NCI-H2171 (cell line): Measurements from ENCODE around the gene AMPD2.

Experiments used
- DNase-seq: peaks from one replicate; lab custom pipeline; 2025; lab: John Stamatoyannopoulos, UW

AMPD2 gene

DNA sequence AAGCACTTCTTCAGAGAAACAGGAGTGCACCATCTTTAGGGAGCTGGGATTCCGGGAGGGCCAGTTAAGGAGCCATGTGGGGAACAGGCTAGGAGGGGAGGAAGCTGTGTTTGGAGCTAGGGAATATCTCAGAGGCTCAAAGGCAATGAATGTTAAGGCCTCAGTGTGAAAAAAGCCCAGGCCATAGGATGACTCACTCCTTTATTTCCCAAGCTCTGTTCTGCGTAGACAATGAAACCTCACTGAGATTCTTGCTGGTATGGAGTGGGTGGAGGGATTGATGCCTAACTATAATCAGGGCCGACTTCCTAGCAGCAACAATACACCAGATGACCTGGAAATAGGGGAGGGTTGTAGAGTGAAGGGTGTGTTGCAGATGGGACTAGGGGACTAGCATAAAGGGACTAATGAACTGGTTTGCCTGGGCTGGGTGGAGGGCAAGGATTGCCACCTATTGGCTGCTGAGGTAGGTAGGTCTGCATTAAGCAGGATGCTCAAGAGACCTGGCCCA lies 2.3 kb upstream of the AMPD2 start:
- no peak for DNase-seq

DNA sequence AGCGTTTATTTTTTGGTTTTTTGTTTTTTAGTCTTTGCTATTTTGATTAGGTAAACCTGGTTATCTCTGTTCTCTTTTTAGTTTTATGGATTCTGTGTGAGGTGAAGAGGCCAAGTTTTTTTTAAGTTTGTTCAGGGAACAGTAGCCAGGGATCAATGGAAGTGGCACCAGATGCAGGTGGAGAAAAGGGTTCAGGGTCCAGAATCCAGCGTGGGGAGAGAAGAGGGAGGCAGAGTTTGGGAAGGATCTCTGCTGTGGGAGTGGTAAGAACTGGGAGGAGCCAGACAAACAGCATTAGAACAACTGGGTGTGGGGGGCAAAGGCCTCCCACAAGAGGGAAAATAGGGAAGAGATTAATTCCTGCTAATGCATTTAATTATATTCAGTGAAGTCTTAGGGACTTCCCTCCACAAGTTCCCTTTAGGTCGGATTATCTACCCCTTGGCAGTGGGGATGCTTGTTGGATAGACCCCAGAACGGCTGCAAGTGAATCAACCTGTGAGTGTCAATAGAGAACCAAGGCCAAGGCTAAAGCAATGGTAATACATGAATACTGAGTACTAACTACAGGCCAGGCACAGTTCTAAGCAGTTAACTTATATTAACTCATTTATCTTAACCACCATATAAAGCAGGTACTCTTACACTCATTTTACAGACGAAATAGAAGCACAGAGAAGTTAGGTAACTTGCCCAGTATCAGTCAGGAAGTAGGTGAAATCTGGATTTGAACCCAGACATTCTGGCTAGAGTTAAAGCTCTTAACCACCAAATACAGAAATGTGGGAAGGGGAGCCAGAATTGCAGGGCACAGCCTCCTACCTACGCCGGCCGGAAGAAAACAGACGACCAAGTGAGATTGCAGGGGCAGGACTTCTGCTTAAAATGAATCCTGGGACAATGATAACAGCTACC lies 719 bp upstream of the AMPD2 start:
- DNase-seq = no peak

DNA sequence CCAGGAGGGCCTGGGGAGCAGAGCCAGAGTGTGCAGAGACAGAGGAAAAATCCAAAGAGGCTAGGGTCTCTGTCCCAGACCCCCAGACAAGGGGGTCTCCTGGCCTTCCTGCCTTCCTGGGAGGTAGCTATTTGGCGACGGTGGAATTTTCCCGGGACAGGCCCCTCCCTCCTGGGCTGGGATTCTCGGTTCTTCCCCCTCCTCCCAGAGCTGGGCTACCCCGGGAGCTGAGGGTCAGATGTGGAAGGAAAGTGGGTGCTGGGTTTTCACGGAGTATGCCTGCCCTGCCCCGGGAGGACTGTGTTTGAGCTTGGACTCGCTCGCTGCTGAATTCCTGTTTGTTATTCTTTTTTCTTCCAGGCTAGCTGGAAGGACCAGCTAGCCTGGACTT lies 759 bp downstream of the AMPD2 start:
- DNase-seq = no peak

DNA sequence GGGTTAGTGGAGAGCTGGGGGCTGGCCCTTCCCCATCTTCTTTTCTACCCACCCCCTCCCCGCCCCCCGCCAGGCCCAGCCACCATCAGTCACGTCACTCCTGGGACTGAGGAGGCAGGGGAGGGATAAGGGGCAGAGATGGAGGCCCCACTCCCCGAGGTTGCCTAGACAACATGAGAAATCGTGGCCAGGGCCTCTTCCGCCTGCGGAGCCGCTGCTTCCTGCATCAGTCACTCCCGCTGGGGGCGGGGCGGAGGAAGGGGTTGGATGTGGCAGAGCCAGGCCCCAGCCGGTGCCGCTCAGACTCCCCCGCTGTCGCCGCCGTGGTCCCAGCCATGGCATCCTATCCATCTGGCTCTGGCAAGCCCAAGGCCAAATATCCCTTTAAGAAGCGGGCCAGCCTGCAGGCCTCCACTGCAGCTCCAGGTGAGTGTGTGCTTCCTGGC lies 1.2 kb downstream of the AMPD2 start:
- peak; percentile 92 for DNase-seq

DNA sequence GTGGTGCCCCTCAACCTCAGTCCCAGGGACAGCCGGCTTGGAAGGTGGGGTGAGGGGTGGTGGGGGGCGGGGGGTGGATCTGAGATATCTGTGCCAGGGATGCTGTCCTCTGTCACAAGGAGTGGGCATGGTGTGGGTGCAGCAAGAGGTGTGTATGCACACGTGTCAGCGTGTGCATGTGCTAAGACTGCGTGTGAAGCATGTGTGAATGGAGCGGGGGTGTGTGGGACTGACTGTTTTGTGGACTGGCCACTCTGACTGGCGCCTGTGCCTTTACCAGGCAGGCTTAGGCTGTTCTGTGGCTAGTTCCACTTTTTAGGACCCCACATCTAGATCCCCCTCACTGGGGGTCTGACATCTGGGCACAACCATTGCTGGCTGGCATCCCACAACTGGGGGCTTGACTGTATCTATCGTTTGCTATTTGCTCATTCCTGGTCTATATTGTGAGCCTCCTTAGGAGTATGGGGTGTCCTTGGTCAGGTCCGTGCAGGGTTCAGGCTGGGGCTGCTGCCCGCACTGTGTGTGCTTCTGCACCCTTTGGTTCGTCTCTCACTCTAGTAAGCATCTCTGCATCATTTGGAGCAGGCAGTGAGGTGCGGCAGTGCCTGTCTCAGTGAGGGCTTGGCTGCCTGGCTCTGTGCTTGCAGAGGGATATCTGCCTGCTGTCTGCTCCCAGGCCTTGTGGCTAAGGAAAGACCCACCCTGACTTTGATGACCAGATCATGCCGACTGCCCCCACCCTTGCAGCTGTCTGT lies 1.9 kb downstream of the AMPD2 start:
- DNase-seq = no peak

DNA sequence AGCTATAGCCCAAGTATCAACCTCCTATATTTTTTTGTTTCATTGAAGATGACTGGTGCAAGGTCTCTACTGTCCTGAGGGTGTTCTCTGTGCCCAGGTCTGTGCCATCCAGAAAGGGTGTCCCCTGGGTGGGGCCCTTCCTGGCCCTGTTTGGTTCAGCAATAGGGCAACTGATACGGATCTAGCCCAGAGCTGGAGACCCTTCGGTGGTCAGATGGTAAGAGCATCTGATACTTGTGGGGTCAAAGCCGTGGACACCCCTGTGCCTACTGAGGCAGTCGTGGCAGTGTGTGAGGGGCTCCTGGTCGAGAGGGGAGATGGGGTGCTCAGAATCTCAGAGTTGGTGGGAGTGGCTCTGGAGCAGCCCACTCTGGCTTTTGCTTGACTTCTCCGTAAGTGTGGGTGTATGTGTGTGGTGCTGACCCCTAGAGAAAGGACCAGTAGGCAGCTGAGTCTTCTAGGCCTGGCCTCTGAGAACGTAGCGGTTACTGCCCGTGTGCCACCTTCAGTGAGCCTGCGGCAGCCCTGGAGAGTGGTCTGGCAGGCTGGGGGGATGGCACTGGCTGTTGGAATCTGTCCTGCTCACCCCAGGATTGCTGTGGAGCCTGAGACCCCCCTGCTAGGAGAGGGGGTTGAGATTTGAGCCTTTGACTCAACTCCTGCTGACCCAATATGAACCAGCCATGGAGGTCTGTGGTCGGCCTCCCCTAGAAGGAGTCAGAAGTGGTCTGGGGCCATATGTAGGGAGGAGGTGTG lies 2.7 kb downstream of the AMPD2 start:
- DNase-seq = no peak

DNA sequence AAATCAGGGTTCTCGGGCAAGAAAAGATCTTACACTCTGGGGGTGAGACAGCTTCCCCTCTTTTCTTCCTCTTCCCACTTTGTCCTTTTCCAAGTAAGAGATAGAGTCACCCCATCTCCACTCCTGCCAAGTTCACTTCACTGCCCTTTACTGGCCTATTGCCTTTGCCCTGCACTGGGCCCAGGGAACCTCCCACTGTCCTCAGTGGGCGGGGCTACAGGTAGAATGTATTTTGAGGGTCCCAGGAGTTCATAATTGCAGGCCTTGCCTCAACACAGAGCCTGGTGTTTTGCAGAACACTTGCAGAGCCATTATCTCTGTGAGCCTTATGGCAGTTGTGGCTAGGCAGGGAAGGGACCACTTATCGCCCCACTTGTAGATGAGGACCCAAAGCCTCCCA lies 3.3 kb downstream of the AMPD2 start:
- no peak for DNase-seq

DNA sequence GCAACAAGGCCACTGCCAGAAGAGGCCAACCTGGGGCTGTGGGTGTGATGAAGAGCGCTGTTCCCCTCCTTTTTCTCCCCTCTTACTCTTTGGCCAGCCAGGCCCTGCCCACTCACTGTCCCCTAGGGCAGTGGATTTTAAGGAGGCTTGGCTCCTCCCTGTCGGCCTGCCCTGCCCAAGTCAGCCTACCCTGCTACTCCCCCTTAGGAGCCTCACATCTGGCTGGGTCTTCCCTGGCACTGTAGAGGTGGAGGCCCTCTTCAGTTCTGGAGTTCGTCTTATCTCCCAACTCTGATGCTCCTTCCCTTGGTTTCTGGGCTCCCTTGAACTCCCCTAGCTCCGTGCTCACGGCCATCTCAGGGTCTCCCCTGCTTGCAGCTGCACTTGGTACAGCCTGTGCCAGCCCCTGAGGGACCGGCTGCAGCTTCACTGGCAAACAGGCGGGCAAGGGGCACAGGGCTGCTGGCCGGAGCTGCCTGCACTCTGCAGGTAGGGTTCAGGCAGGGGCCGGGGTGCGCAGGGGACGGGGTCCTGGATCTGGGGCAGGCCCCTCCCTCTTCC lies 4.0 kb downstream of the AMPD2 start:
- DNase-seq = no peak

DNA sequence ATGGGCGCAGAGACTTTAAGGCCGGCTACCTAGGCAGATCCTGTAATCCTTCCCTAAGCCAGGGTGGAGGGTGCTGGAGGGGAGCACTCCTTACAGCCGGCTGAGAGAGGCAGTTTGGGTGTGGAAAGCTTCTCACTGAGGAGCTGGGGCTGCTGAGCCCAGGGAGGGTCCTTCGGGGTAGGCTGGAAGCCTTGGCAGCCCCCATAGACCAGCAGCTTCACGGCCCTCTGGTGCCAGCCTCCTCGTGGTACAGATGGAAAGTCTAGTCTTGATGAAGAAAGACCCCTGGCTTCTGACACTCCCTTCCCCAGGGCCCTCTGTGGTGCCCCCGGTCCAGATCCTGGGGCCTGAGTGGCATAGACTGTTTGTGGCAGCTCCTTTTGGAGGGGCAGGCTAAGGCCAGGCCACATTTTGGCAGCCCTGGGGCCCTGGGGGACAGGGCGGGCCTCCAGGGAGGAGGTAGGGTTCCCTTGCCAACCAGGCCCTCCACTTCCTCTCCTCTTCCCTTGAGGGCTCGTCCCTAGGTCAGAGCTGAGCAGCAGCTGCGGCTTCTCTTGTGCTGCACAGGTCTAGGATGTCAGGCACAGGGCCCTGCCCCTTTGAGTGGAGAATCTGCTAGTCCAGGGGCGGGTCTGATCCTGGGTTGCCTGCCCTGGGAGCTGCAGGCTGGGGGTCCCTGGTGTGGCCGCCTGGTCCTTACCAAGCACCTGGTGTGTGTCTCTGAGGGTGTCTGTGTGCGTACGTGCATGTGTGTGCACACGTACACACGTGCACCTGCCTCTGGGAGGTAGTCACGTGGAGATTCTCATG lies 4.8 kb downstream of the AMPD2 start:
- DNase-seq = peak; percentile 30

DNA sequence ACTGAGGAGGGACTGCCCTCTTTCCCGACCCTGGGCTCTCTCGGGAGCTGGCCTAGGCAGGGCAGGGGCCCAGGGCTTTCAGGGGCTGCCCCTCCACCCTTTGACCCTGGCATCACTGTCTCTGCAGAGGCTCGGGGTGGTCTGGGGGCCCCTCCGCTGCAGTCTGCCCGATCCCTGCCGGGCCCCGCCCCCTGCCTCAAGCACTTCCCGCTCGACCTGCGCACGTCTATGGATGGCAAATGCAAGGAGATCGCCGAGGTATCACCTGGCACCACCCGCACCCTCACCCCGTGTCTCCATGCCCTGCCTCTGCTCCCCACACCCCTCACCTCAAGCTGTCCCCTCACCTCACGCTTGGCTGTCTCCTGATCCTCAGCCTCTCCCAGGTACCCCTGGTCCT lies 5.5 kb downstream of the AMPD2 start:
- no peak for DNase-seq

DNA sequence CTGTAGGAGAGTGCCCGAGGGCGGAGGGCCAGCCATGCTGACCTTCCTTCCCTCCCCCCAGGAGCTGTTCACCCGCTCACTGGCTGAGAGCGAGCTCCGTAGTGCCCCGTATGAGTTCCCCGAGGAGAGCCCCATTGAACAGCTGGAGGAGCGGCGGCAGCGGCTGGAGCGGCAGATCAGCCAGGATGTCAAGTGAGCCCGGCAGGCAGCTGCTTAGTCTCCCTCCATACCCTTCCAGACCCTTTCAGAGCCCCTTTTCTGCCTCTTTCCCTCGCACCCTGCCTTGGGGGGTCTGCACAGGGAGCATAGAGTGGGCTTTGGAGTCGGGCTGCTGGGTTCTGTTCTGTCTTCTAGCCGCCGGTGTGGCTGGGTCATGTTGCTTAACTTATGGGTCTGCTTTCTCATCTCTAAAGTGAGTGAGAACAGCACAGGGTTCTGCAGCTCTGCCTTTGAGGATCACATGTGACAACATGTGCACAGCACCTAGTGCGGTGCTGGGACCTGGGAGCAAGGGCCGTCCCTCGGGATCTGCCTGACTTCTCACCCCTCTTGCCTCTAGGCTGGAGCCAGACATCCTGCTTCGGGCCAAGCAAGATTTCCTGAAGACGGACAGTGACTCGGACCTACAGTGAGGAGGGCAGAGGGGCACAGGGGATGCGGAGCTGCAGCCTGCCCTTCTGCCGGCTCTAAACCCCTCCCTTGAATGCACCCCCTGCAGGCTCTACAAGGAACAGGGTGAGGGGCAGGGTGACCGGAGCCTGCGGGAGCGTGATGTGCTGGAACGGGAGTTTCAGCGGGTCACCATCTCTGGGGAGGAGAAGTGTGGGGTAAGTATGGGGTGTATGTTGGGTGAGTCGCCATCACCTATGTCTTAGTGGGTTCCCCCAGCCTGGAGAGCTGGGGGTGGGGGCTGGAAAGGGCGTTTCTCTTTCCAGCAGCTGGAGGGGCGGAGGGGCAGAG lies 6.2 kb downstream of the AMPD2 start:
- peak; percentile 22 for DNase-seq

DNA sequence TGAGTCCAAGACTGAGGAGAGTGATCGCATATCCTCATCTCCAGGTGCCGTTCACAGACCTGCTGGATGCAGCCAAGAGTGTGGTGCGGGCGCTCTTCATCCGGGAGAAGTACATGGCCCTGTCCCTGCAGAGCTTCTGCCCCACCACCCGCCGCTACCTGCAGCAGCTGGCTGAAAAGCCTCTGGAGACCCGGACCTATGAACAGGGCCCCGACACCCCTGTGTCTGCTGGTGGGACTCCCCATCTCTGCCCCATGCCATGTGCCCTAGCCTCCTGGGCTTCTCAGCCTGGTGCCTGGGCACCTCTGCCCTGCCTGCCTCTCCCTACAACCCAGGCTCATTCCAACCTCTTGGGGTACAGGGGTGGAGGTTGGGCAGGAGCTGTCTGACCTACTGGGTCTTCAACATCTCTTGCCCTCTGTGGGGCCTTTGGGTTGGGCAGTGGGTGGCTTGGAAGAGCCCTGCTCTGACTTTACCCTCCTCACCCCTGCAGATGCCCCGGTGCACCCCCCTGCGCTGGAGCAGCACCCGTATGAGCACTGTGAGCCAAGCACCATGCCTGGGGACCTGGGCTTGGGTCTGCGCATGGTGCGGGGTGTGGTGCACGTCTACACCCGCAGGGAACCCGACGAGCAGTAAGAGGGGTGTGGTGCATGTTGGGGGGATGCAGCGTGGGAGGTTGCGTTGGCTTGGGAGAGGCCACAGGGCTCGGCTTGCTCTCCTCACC lies 7.2 kb downstream of the AMPD2 start:
- DNase-seq = no peak

DNA sequence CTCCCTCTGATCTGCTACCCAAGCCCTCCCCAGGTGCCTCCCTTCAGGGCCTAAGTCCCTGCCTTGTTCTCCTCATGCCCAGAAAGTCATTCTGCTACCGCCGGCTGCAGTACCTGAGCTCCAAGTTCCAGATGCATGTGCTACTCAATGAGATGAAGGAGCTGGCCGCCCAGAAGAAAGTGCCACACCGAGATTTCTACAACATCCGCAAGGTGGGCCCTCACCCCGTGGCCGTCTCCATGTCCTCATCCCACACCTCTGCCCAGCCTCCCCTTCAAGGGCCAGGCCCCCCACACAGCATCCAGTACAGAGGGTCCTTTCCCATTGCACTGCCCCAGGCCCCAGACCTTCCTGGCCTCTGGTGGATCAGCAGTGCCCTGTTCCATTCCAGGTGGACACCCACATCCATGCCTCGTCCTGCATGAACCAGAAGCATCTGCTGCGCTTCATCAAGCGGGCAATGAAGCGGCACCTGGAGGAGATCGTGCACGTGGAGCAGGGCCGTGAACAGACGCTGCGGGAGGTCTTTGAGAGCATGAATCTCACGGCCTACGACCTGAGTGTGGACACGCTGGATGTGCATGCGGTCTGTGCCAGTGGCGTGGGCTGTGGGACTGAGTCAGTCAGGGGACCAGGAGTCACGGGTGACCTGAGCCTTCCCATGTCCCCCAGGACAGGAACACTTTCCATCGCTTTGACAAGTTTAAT lies 8.2 kb downstream of the AMPD2 start:
- no peak for DNase-seq

DNA sequence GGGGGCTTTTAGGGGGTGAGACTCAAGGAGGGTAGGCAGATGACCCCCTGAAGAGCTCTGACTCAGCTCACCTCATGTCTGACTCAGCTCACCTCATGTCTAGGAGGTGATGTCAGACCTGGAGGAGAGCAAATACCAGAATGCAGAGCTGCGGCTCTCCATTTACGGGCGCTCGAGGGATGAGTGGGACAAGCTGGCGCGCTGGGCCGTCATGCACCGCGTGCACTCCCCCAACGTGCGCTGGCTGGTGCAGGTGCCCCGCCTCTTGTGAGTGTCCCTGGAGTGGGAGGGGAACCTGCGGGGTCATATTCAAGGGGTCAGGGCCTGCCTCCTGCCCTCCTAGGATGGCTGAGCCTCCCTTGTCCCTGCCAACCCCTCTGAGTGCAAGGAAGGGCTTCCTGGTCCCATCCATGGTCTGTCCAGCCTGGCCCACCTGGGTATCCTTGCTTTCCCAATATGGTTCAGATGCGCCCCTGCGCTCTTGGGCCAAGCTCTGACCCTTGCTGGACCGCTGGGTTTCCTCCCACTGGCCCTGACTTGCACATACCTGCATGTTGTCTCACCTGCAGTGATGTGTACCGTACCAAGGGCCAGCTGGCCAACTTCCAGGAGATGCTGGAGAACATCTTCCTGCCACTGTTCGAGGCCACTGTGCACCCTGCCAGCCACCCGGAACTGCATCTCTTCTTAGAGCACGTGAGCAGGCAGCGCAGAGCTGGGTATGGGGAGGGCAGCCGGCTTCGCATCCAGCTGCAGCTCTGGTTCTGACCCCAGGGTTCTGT lies 9.1 kb downstream of the AMPD2 start:
- DNase-seq = no peak

DNA sequence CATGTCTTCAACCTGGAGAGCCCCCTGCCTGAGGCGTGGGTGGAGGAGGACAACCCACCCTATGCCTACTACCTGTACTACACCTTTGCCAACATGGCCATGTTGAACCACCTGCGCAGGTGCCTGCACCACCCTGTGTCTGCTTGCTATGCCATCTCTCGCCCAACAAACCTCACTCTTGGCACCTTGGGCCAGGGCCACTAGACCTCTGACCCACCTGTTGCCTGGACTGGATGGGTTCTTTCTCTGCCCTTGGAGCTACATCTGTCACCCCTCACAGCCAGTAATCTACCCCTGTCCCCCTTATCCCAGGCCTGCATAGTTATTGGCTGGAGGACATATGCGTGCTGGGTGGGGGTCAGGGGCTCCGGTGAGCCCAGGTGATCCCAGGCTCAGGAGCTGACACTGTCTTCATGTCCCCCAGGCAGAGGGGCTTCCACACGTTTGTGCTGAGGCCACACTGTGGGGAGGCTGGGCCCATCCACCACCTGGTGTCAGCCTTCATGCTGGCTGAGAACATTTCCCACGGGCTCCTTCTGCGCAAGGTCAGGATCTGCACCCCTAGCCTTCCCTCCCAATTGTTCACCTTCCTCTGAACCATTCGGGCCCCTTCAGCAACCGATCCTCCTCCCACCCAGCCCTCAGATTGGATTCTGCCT lies 9.9 kb downstream of the AMPD2 start:
- no peak for DNase-seq

DNA sequence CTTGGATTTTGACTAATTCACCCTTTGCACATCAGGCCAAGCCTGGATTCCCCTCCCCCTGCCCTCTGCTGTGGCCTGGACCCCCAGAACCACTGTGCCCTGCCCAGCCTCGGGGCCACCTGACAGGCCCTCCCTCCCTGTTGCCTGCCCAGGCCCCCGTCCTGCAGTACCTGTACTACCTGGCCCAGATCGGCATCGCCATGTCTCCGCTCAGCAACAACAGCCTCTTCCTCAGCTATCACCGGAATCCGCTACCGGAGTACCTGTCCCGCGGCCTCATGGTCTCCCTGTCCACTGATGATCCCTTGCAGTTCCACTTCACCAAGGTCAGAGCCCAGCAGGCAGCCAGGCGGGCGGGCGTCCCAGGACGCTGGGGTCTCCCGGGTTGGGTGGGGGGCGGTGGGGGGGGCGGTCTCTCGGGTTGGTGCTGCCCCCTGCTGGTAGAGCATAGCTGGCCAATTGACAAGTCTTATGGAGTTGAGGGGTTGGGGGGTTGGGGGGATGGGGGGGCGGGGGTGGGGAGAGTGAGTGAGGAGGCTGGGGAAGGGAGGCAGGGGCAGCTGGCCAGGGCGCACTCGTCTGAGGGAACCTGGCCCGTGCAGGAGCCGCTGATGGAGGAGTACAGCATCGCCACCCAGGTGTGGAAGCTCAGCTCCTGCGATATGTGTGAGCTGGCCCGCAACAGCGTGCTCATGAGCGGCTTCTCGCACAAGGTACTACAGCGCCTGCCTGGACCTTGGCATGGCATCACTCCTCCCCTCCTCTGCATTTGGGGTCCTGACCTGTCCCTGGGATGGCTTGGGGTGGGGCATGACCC lies 10.7 kb downstream of the AMPD2 start:
- no peak for DNase-seq
